Measurements from ENCODE around the gene SMARCA4.

DNA sequence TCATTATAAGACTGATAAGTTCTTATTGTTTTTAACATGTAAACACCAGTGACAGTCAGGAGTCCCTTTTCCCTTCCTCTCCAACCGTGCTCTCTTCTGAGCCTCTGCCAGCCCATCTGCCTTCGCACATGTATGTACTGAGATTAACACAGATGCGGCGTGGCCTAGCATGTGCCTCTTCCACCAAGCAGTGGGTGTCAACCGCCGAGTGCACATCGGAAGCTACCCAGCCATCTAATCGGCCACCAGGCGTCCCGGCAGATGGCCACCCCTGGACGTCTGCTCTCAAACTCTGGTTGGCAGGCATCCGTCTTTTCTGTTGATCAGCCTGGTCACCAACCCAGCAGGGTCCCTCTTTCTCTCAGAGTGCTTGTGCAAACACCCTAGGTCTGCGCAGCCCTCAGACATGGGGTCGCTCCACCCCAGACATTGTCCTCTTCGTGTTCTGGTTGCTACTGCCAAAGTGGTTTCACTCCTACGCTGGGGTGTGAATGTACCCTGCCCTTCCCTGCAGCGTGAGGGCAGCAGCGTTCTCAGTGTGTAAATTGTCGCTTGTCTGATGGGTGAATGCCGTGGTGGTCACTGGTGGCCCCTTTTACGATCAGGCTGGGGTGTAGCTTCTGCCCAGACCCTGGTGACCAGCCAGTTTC is 70.7 kb downstream of the SMARCA4 start:
- TF ChIP-seq, protein P1, sequence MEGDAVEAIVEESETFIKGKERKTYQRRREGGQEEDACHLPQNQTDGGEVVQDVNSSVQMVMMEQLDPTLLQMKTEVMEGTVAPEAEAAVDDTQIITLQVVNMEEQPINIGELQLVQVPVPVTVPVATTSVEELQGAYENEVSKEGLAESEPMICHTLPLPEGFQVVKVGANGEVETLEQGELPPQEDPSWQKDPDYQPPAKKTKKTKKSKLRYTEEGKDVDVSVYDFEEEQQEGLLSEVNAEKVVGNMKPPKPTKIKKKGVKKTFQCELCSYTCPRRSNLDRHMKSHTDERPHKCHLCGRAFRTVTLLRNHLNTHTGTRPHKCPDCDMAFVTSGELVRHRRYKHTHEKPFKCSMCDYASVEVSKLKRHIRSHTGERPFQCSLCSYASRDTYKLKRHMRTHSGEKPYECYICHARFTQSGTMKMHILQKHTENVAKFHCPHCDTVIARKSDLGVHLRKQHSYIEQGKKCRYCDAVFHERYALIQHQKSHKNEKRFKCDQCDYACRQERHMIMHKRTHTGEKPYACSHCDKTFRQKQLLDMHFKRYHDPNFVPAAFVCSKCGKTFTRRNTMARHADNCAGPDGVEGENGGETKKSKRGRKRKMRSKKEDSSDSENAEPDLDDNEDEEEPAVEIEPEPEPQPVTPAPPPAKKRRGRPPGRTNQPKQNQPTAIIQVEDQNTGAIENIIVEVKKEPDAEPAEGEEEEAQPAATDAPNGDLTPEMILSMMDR (IDR thresholded peaks at IDR 0.05) = no peak
- no peak for TF ChIP-seq POLR2AphosphoS5 (IDR thresholded peaks at IDR 0.05; ENCODE audit: low read depth, low read length)

All from Panc1 (cell line).